HG03039 (cell line): ENCODE results near the gene GRK1.
"Not testable (repeated sequence)": the region's sequence is repeated elsewhere in the genome, so short reads cannot be mapped to it uniquely, and the experiment has no call there.

Experiments used
- ATAC-seq: cut with Tn5 transposase; IDR thresholded peaks from one replicate; pipeline ENCODE4 v1.9.1; 2021; ENCODE audit warnings: mild to moderate bottlenecking, moderate library complexity; ENCODE audit not compliant: unreplicated experiment

Gene GRK1

GRCh38 chr13:113752211-113752986 lies 85.4 kb downstream of the GRK1 start:
- ATAC-seq: not testable (repeated sequence)

- ATAC-seq: no peak
Observed at GRCh38 chr13:113753171-113753570, 86.2 kb downstream of the GRK1 start.

GRCh38 chr13:113754242-113754641 lies 87.2 kb downstream of the GRK1 start:
- no peak for ATAC-seq

GRCh38 chr13:113754691-113755090 lies 87.7 kb downstream of the GRK1 start:
- ATAC-seq: no peak

- ATAC-seq: no peak
Observed at GRCh38 chr13:113756441-113757097, 89.5 kb downstream of the GRK1 start.

- peak; percentile 80 for ATAC-seq
Observed at GRCh38 chr13:113758651-113759524, 91.9 kb downstream of the GRK1 start, which contains the start of gene TMEM255B. TMEM255B (plus strand) TSS chr13:113759226; CDS start chr13:113759270, 44 bp downstream.

GRCh38 chr13:113759525-113760137 lies 92.6 kb downstream of the GRK1 start:
- no peak for ATAC-seq

- ATAC-seq: no peak
Observed at GRCh38 chr13:113761136-113761535, 94.1 kb downstream of the GRK1 start.

- ATAC-seq: no peak
Observed at GRCh38 chr13:113762075-113762474, 95.1 kb downstream of the GRK1 start.

GRCh38 chr13:113762538-113762937 lies 95.5 kb downstream of the GRK1 start:
- no peak for ATAC-seq

- ATAC-seq: no peak
Observed at GRCh38 chr13:113763254-113763653, 96.2 kb downstream of the GRK1 start.

GRCh38 chr13:113763961-113764792 lies 97.2 kb downstream of the GRK1 start:
- ATAC-seq: no peak

GRCh38 chr13:113764793-113765563 lies 98.0 kb downstream of the GRK1 start:
- ATAC-seq: no peak

- ATAC-seq: no peak
Observed at GRCh38 chr13:113765564-113765910, 98.5 kb downstream of the GRK1 start.

- ATAC-seq: no peak
Observed at GRCh38 chr13:113766035-113766800, 99.2 kb downstream of the GRK1 start.

GRCh38 chr13:113767366-113767765 lies 100.3 kb downstream of the GRK1 start:
- no peak for ATAC-seq

- ATAC-seq: no peak
Observed at GRCh38 chr13:113768018-113768905, 101.2 kb downstream of the GRK1 start.

- no peak for ATAC-seq
Observed at GRCh38 chr13:113769106-113769505, 102.1 kb downstream of the GRK1 start.
